K562 (cell line): Measurements from ENCODE around the gene CUX1. TPM values are rescaled to one million over a fixed set of nuclear protein-coding genes. Genes with fewer than 3 reads are reported as not detected.

Experiments
- ATAC-seq: fragments of 200-7000 bp; cut with Tn5 transposase; 3 replicates; pipeline ENCODE4 v1.9.1; 2020; ENCODE audit warnings: moderate library complexity
- BruUV-seq: library from RNA; stranded (reverse); fragments of 400-500 nt; replicated peaks from 2 replicates; lab custom pipeline; 2021; lab: Mats Ljungman, UMichigan
- CTCF ChIA-PET: fragments of 300-600 bp; formaldehyde crosslinking; extraction: SDS; loops from one replicate; lab custom pipeline; 2021; ENCODE audit warnings: low intra/inter-chr PET ratio; lab: Yijun Ruan, JAX
- POLR2A ChIA-PET: fragments of 300-600, 350-650 bp; sonication (Branson Sonifier 250); formaldehyde crosslinking; extraction: SDS; loops from one replicate; lab custom pipeline; 2021; ENCODE audit warnings: antibody characterized with exemption, inconsistent platforms; lab: Yijun Ruan, JAX
- DNase-seq, 4 experiments: peaks; one replicate each; pipeline versions ENCODE4 v3.0.0 to v3.0.0-alpha.2; 2011 to 2018; ENCODE audit warnings: low spot score in 3 of 4, mixed read lengths in 3 of 4; ENCODE audit errors: extremely low read depth in 1 of 4
- FAIRE-seq: peaks from 2 replicates; lab custom pipeline; 2011; peaks lifted over from hg19 to GRCh38; lab: Jason Lieb, UNC
- H2AFZ ChIP-seq: 2 replicates; pipeline ENCODE4 v1.6.0; 2011; ENCODE audit warnings: low read depth, low read length, control low read depth, inconsistent platforms
- H3K27ac ChIP-seq: fragments of 200-600 bp; 3 replicates; pipeline ENCODE4 v1.8.0; 2011; ENCODE audit warnings: low read depth, mild to moderate bottlenecking, control low read depth, inconsistent platforms, low read length, moderate library complexity, mixed read lengths; ENCODE audit errors: extremely low read depth
- H3K27me3 ChIP-seq, 2 experiments: fragments of 300-600 bp in 1 of 2; 2 replicates in 1 of 2; 3 replicates in 1 of 2; pipeline versions ENCODE4 v1.6.0 to v1.8.0; 2011; ENCODE audit warnings: inconsistent platforms in 2 of 2, low read length in 2 of 2, mild to moderate bottlenecking in 1 of 2, mixed read lengths in 1 of 2, moderate library complexity in 1 of 2; ENCODE audit not compliant: control insufficient read depth in 2 of 2, insufficient read depth in 2 of 2
- H3K36me3 ChIP-seq: fragments of 300-600 bp; 3 replicates; pipeline ENCODE4 v1.8.0; 2011; ENCODE audit warnings: mild to moderate bottlenecking, low read length, inconsistent platforms; ENCODE audit not compliant: control insufficient read depth, insufficient read depth
- H3K4me1 ChIP-seq, 2 experiments: fragments of 200-600 bp in 1 of 2; replicated peaks in 1 of 2; 2 replicates in 1 of 2; 3 replicates in 1 of 2; pipeline versions ENCODE4 v1.5.1 to v1.8.0; 2011; ENCODE audit warnings: inconsistent platforms in 2 of 2, low read length in 2 of 2, mild to moderate bottlenecking in 1 of 2, mixed read lengths in 1 of 2, moderate library complexity in 1 of 2; ENCODE audit not compliant: control insufficient read depth in 2 of 2, insufficient read depth in 2 of 2
- H3K4me2 ChIP-seq: 2 replicates; pipeline ENCODE4 v1.6.1; 2011; ENCODE audit warnings: low read length, control low read depth, inconsistent platforms, mixed read lengths; ENCODE audit not compliant: insufficient read depth
- H3K4me3 ChIP-seq: fragments of 200-600 bp; sonication (generic), shearing (Covaris generic); 2 replicates; pipeline ENCODE4 v1.5.1; 2016; ENCODE audit warnings: control low read depth, inconsistent platforms
- H3K79me2 ChIP-seq: fragments of 200-600 bp; 3 replicates; pipeline ENCODE4 v1.8.0; 2011; ENCODE audit warnings: low read length, inconsistent platforms; ENCODE audit not compliant: control insufficient read depth, insufficient read depth
- H3K9ac ChIP-seq, 2 experiments: 2 replicates each; pipeline versions ENCODE4 v1.6.0 to v1.6.1; 2011; ENCODE audit warnings: low read depth in 2 of 2, low read length in 2 of 2, control low read depth in 1 of 2, inconsistent platforms in 1 of 2, mild to moderate bottlenecking in 1 of 2, mixed read lengths in 1 of 2; ENCODE audit not compliant: insufficient read depth in 1 of 2
- H3K9me1 ChIP-seq: one replicate; pipeline ENCODE4 v1.6.0; 2011; ENCODE audit warnings: inconsistent platforms, mild to moderate bottlenecking, low read length, moderate library complexity; ENCODE audit not compliant: control insufficient read depth, insufficient read depth
- H3K9me3 ChIP-seq: replicated peaks from 2 replicates; pipeline ENCODE4 v1.5.1; 2011; ENCODE audit warnings: low read depth, low read length, inconsistent platforms; ENCODE audit not compliant: control insufficient read depth, insufficient read depth
- H4K20me1 ChIP-seq: replicated peaks from 2 replicates; pipeline ENCODE4 v1.6.1; 2011; ENCODE audit warnings: low read length, inconsistent platforms, mixed read lengths; ENCODE audit not compliant: control insufficient read depth, insufficient read depth
- BRD4 ChIP-seq: fragments of 200-600 bp; sonication (generic); IDR thresholded peaks from 2 replicates; pipeline ENCODE4 v1.6.1; 2017; ENCODE audit warnings: inconsistent platforms
- CEBPB ChIP-seq: fragments of 450-650 bp; IDR thresholded peaks from 2 replicates; pipeline ENCODE4 v1.6.1; 2016; ENCODE audit warnings: missing genetic modification characterization, missing compliant biosample characterization
- ELF1 ChIP-seq: fragments of 200-800 bp; sonication (Bioruptor generic); IDR thresholded peaks from 2 replicates; pipeline ENCODE4 v1.6.1; 2016; ENCODE audit warnings: missing genetic modification characterization, missing compliant biosample characterization
- FOSL1 ChIP-seq: fragments of 200-800 bp; sonication (Bioruptor generic); conservative IDR thresholded peaks from 2 replicates; pipeline ENCODE4 v1.6.1; 2016; ENCODE audit warnings: missing genetic modification characterization, missing compliant biosample characterization
- HNRNPH1 ChIP-seq: fragments of 200-400 bp; formaldehyde crosslinking; optimal IDR thresholded peaks from 2 replicates; pipeline ENCODE3; 2017; ENCODE audit warnings: low read depth, mild to moderate bottlenecking, low read length, moderate library complexity
- MECOM ChIP-seq: fragments of 250-450 bp; sonication (Bioruptor Pico); IDR thresholded peaks from 2 replicates; pipeline ENCODE4 v1.8.0; 2022; ENCODE audit warnings: inconsistent platforms
- PRPF4 ChIP-seq: fragments of 200-400 bp; formaldehyde crosslinking; IDR thresholded peaks from one replicate; pipeline ENCODE4 v1.6.1; 2017; ENCODE audit warnings: low read length, low read depth, mild to moderate bottlenecking; ENCODE audit not compliant: insufficient read depth, poor library complexity, severe bottlenecking
- RAD21 ChIP-seq, 2 experiments: fragments of 250-450 bp in 1 of 2; fragments of 450-650 bp in 1 of 2; sonication (Bioruptor Pico) in 1 of 2; formaldehyde crosslinking in 1 of 2; IDR thresholded peaks in 1 of 2; conservative IDR thresholded peaks in 1 of 2; 2 replicates each; pipeline versions ENCODE4 v1.4.0 to v1.8.0; 2020 to 2022; ENCODE audit warnings: mild to moderate bottlenecking in 2 of 2, moderate library complexity in 1 of 2
- TFAM ChIP-seq: fragments of 250-450 bp; sonication (Bioruptor Pico); conservative IDR thresholded peaks from 2 replicates; pipeline ENCODE4 v1.5.0; 2021; ENCODE audit warnings: mild to moderate bottlenecking, moderate library complexity
- ZC3H4 ChIP-seq: sonication (generic); formaldehyde crosslinking; IDR thresholded peaks from 2 replicates; pipeline ENCODE4 v1.9.0; 2021; ENCODE audit warnings: missing genetic modification reagents, borderline replicate concordance
- ZFP30 ChIP-seq: fragments of 250-450 bp; sonication (Bioruptor Pico); IDR thresholded peaks from 2 replicates; pipeline ENCODE4 v1.8.0; 2022; ENCODE audit warnings: moderate library complexity, mild to moderate bottlenecking, inconsistent platforms, borderline replicate concordance
- ZFP36 ChIP-seq: fragments of 150-350 bp; IDR thresholded peaks from 2 replicates; pipeline ENCODE4 v1.6.1; 2018; ENCODE audit warnings: low read length, low read depth; ENCODE audit not compliant: partially characterized antibody
- ZNF239 ChIP-seq: fragments of 250-450 bp; sonication (Bioruptor Pico); IDR thresholded peaks from 2 replicates; pipeline ENCODE4 v1.4.0; 2020; ENCODE audit warnings: mild to moderate bottlenecking
- WGBS: fragments of 100-300 bp; shearing (Covaris generic); methylation state at CpG from one replicate; pipeline ENCODE4 v1.1.6; 2016; ENCODE audit warnings: low coverage, mixed read lengths; ENCODE audit not compliant: insufficient coverage; ENCODE audit errors: missing lambda C conversion rate; 5-methylcytosine and 5-hydroxymethylcytosine counted together
- in situ Hi-C: fragments of 300-500 bp; cut with MboI; formaldehyde crosslinking; loops from 4 replicates; pipeline ENCODE4 v1.15.0; 2018; ENCODE audit warnings: inconsistent platforms, mixed read lengths
- intact Hi-C: fragments of 100-400 bp; cut with micrococcal nuclease; formaldehyde crosslinking; loops from 2 replicates; pipeline ENCODE4 v1.14.2; 2022
- polyA plus RNA-seq, 8 experiments: library from polyadenylated mRNA; depleted of rRNA in 4 of 8; stranded (reverse) in 5 of 8; unstranded in 3 of 8; fragments of >200 nt; fragmentation: Nextera tagmentation in 2 of 8; fragmentation: Illumina TruSeq in 1 of 8; extraction: Ambion mirVana in 2 of 8; extraction: Trizol in 1 of 8; gene quantifications; 2 replicates each; pipeline versions ENCODE4 v1.2.1 to v1.2.3, GENCODE V29; 2011 to 2014; ENCODE audit warnings: inconsistent platforms in 1 of 8, missing spikeins in 1 of 8
- total RNA-seq, 7 experiments: library from RNA; depleted of rRNA in 6 of 7; stranded (reverse); fragments of >200 nt in 6 of 7; fragmentation: Illumina TruSeq in 2 of 7; extraction: Trizol in 2 of 7; gene quantifications; 2 replicates each; pipeline versions ENCODE4 v1.2.1 to v1.2.3, GENCODE V29; 2011 to 2021; ENCODE audit warnings: low replicate concordance in 1 of 7
- TF ChIP-seq, protein P1 (sequence below): fragments of 450-650 bp; IDR thresholded peaks from 2 replicates; pipeline ENCODE4 v1.7.0; 2016; ENCODE audit warnings: borderline replicate concordance

Gene CUX1
- total and polyA plus RNA-seq, 9 of the 15 experiments (the other 6 are each of a cell fraction or from before 2014, with no cell fraction given) = 3.6 to 55.3 (median 25.2) TPM

DNA sequence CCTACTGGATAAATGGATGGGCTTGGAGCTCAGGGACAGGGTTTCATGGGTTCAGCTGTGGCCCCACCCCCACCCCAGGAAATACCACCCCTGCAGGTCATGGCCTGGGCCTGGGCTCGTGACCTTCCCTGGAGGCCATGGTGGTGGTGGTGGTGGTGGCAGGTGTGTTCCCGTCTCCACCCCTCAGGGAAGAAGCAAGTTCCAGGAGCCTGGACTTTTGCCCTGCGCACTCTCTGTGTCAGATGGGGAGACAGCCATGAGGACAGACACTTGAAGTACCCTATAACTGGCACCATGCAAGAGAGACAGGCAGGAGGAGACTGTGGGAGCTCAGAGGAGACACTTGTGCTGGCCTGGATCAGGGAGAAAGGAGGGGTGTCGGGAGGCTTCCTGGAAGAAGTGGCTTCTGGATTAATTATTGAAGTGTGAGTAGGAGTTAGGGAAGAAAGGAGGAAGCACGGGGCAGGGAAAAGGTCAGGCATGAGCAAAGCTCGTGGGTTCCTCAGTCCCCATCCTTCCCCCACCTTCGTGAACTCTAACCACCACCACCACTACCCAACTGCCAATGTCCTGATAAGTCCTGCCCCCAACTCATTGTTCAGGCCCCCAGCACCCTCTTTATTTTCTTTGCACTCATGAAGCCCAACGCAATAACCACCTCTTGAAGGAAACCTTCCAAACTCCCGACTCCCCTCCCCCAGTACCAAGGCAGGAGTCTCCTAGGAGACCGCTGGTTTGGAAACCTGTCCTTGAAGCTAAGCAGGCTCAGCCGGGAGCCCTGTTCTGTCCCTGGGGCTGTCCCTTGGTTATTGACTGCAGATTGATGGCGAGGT is 478.1 kb downstream of the CUX1 start:
- CTCF ChIA-PET = no interaction called here
- TF ChIP-seq ZNF239 (CRISPR knock-in tag) (peak; percentile 92), ELF1 (tag) (no peak), ZFP36 (peak; percentile 10)
- TF ChIP-seq, all 486 proteins: peak for 2
- Histone ChIP-seq H3K9me1 (no peaks in the 10 kb centered on the region), H3K79me2 (no peaks in the 10 kb centered on the region), H3K9ac (no peak overlapping the region), H3K4me3 (no peak overlapping the region), H3K27me3 (peaks cover 48 to 82% of the 10 kb centered on the region in 2 experiments; a peak in 4 of 5 replicates), H2AFZ (no peak overlapping the region), H3K4me2 (no peak overlapping the region), H3K27ac (no peak overlapping the region), H3K4me1 (peaks cover 0 to 11% of the 10 kb centered on the region in 2 experiments; a peak in 1 of 5 replicates), H3K9me3 (no peaks in the 10 kb centered on the region), H3K36me3 (no peaks in the 10 kb centered on the region), H4K20me1 (peaks cover 16% of the 10 kb centered on the region; the same call in 1 of the 2 replicates)
- FAIRE-seq (no peak), ATAC-seq (no peak), DNase-seq (no peak)
- no TSS peak for BruUV-seq
- POLR2A ChIA-PET = no interaction called here
- WGBS = 5% methylated on average over 12 of the region's 12 CpGs
- in situ Hi-C loops = no loop called here
- intact Hi-C loops = no loop called here

DNA sequence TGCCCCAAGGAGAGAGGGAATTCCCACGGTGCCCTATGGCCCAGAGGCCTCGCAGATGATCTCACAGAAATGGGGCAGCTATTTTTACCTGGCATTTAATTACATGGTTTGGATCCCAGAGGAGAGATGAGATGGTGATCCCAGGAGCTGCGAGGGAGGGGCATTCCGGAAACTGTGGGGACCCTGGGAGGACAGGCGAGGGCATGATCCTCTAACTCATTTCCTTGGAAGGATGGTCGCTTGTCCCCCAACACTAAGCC is 478.7 kb downstream of the CUX1 start:
- ATAC-seq (no peak), FAIRE-seq (no peak), DNase-seq (no peak)
- peaks cover 0 to 16% of the 10 kb centered on the region in 2 experiments; a peak in 1 of 5 replicates for H3K4me1 ChIP-seq
- H3K9me1 ChIP-seq = no peaks in the 10 kb centered on the region
- H3K4me3 ChIP-seq = no peak overlapping the region
- CTCF ChIA-PET = no interaction called here
- WGBS = 3% methylated on average over 6 of the region's 6 CpGs
- H3K9me3 ChIP-seq = no peaks in the 10 kb centered on the region
- H3K27me3 ChIP-seq = peaks cover 48 to 82% of the 10 kb centered on the region in 2 experiments; a peak in 4 of 5 replicates
- no peak overlapping the region for H3K4me2 ChIP-seq
- BruUV-seq = no TSS peak
- H2AFZ ChIP-seq = no peak overlapping the region
- intact Hi-C loops (no loop called here), in situ Hi-C loops (no loop called here)
- POLR2A ChIA-PET = interaction anchor here (0.9 kb wide), 1 partner anchor 11 kb away, joined by 3 read pairs; no protein-coding TSS in a partner anchor
- H3K27ac ChIP-seq = no peak overlapping the region
- H4K20me1 ChIP-seq = peaks cover 15% of the 10 kb centered on the region; the same call in 1 of the 2 replicates
- H3K79me2 ChIP-seq = no peaks in the 10 kb centered on the region
- no peak overlapping the region for H3K9ac ChIP-seq
- no peaks in the 10 kb centered on the region for H3K36me3 ChIP-seq
- TF ChIP-seq TFAM (no peak), RAD21 (CRISPR knock-in tag; conservative IDR thresholded peaks at IDR 0.05 in 1 of 2, IDR thresholded peaks at IDR 0.05 in 1 of 2) (no peak), FOSL1 (tag) (no peak), PRPF4 (no peak), ZFP30 (CRISPR knock-in tag) (no peak), CEBPB (no peak), ZC3H4 (no peak), BRD4 (no peak), MECOM (CRISPR knock-in tag) (no peak), HNRNPH1 (no peak)
- TF ChIP-seq, protein P1, sequence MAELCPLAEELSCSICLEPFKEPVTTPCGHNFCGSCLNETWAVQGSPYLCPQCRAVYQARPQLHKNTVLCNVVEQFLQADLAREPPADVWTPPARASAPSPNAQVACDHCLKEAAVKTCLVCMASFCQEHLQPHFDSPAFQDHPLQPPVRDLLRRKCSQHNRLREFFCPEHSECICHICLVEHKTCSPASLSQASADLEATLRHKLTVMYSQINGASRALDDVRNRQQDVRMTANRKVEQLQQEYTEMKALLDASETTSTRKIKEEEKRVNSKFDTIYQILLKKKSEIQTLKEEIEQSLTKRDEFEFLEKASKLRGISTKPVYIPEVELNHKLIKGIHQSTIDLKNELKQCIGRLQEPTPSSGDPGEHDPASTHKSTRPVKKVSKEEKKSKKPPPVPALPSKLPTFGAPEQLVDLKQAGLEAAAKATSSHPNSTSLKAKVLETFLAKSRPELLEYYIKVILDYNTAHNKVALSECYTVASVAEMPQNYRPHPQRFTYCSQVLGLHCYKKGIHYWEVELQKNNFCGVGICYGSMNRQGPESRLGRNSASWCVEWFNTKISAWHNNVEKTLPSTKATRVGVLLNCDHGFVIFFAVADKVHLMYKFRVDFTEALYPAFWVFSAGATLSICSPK = no peak
